Measurements from ENCODE around the gene DRD4. TPM values are rescaled to one million over a fixed set of nuclear protein-coding genes. Genes with fewer than 3 reads are reported as not detected.

Gene DRD4
- total and polyA plus RNA-seq, 2 of the 13 experiments (the other 11 are each of a cell fraction or from before 2014, with no cell fraction given), result 0.09 to 0.13 TPM

GRCh38 chr11:660681-661444, 23.8 kb downstream of the DRD4 start:
- Histone ChIP-seq H3K4me1 (ENCODE audit: insufficient read depth, low read length) (peaks cover 29% of the 10 kb centered on the region), H3K4me2 (ENCODE audit: low read depth, low read length) (no peak overlapping the region), H3K27me3 (ENCODE audit: control insufficient read depth in 1 of 2, insufficient read depth in 2 of 2, low read length in 2 of 2) (no peaks in the 10 kb centered on the region), H4K20me1 (ENCODE audit: insufficient read depth, low read length) (0 out of 2 replicates have a peak, but pooled peaks cover 10% of the 10 kb centered on the region), H3K27ac (ENCODE audit: extremely low read length, insufficient read depth, low read length) (no peak overlapping the region), H3K9me3 (ENCODE audit: low read length) (no peaks in the 10 kb centered on the region), H3K79me2 (ENCODE audit: insufficient read depth, low read length) (no peaks in the 10 kb centered on the region), H3K36me3 (replicated peaks in 1 of 2; ENCODE audit: control insufficient read depth in 1 of 2, insufficient read depth in 2 of 2, low read length in 2 of 2) (peaks cover 19 to 49% of the 10 kb centered on the region in 2 experiments; a peak in 4 of 5 replicates), H3K9ac (ENCODE audit: insufficient read depth, low read depth, low read length) (no peak overlapping the region), H2AFZ (ENCODE audit: low read length) (no peak overlapping the region), H3K4me3 (replicated peaks in 1 of 3; ENCODE audit: insufficient read depth in 1 of 3, low read depth in 2 of 3, low read length in 3 of 3) (no peak overlapping the region)
- 94% methylated on average over 16 of the region's 19 CpGs for WGBS (ENCODE audit: low lambda C conversion rate)
- no peak for DNase-seq (ENCODE audit: low spot score)
- no peak for ATAC-seq
- no TSS peak for BruUV-seq (replicated peaks)
- ChIA-PET CTCF (ENCODE audit: low intra/inter-chr PET ratio, low total read pairs) (no interaction called here), POLR2A (no interaction called here)
- in situ Hi-C loops (cut with HindIII; ENCODE audit: extremely low pct_ligation_motif_present, low pct_unique_long_range_greater_than_20kb), result loop anchor here (5.0 kb wide), 1 partner anchor 106 kb away; no protein-coding TSS in a partner anchor
- FAIRE-seq, result no peak
- TF ChIP-seq AKAP8 (CRISPR knock-in tag; IDR thresholded peaks at IDR 0.05), result no peak
- no peak for TF ChIP-seq MTA1 (CRISPR knock-in tag; IDR thresholded peaks at IDR 0.05; ENCODE audit: borderline replicate concordance)
- no peak for TF ChIP-seq ZNF333 (CRISPR knock-in tag; IDR thresholded peaks at IDR 0.05; ENCODE audit: borderline replicate concordance)
- no peak for TF ChIP-seq ZNF652 (CRISPR knock-in tag; IDR thresholded peaks at IDR 0.05; ENCODE audit: borderline replicate concordance, low read depth)
- no peak for TF ChIP-seq ZFP91 (CRISPR knock-in tag; IDR thresholded peaks at IDR 0.05; ENCODE audit: borderline replicate concordance)
- TF ChIP-seq ZNF513 (CRISPR knock-in tag; conservative IDR thresholded peaks at IDR 0.05), result no peak
- TF ChIP-seq SRSF9 (IDR thresholded peaks at IDR 0.05; ENCODE audit: borderline replicate concordance, insufficient read depth, low read depth, low read length, poor library complexity, severe bottlenecking), result no peak
- TF ChIP-seq TBP (CRISPR knock-in tag; IDR thresholded peaks at IDR 0.05), result no peak
- no peak for TF ChIP-seq ZFP62 (CRISPR knock-in tag; IDR thresholded peaks at IDR 0.05)
- TF ChIP-seq ZFP90 (CRISPR knock-in tag; IDR thresholded peaks at IDR 0.05; ENCODE audit: borderline replicate concordance), result no peak
- TF ChIP-seq ZNF674 (CRISPR knock-in tag; IDR thresholded peaks at IDR 0.05; ENCODE audit: low read depth), result no peak
- intact Hi-C loops (cut with micrococcal nuclease; ENCODE audit: unreplicated experiment), result no loop called here

All from HepG2 (cell line).